Suprapubic skin (tissue), 4 donors: ENCODE results near the gene FRMPD2. TPM values are rescaled to one million over a fixed set of nuclear protein-coding genes. Genes with fewer than 3 reads are reported as not detected.

ENCODE experiments used
- DNase-seq, 2 donors: peaks; one replicate each; pipeline ENCODE4 v3.0.0-alpha.2; 2019; ENCODE audit warnings: low spot score in 2 of 2
- H3K27ac ChIP-seq: fragments of 200-600 bp; sonication (generic); one replicate; pipeline ENCODE4 v1.5.1; 2019
- H3K27me3 ChIP-seq: fragments of 200-600 bp; sonication (generic); one replicate; pipeline ENCODE4 v1.5.1; 2019
- H3K36me3 ChIP-seq: fragments of 200-600 bp; sonication (generic); one replicate; pipeline ENCODE4 v1.5.1; 2019
- H3K4me1 ChIP-seq: fragments of 200-600 bp; sonication (generic); one replicate; pipeline ENCODE4 v1.5.1; 2019
- H3K4me3 ChIP-seq: fragments of 200-600 bp; sonication (generic); one replicate; pipeline ENCODE4 v1.5.1; 2019; ENCODE audit warnings: mild to moderate bottlenecking
- H3K9me3 ChIP-seq: fragments of 200-600 bp; sonication (generic); one replicate; pipeline ENCODE4 v1.5.1; 2019
- EP300 ChIP-seq: sonication (generic); formaldehyde crosslinking; IDR thresholded peaks from one replicate; pipeline ENCODE4 v1.6.1; 2017; ENCODE audit warnings: antibody characterized with exemption
- POLR2A ChIP-seq, 2 donors: fragments of 450-650 bp; IDR thresholded peaks; one replicate each; pipeline ENCODE4 v1.6.1; 2017; ENCODE audit warnings: antibody characterized with exemption in 2 of 2, mild to moderate bottlenecking in 2 of 2, moderate library complexity in 2 of 2
- POLR2AphosphoS5 ChIP-seq, 3 donors: sonication (generic); formaldehyde crosslinking; IDR thresholded peaks; one replicate each; pipeline ENCODE4 v1.6.1; 2017; ENCODE audit warnings: antibody characterized with exemption in 3 of 3
- WGBS: methylation state at CpG from one replicate; pipeline ENCODE4 v1.1.5; 2018; 5-methylcytosine and 5-hydroxymethylcytosine counted together
- total RNA-seq, 4 donors: library from RNA; depleted of rRNA; stranded (reverse); fragments of >200 nt; gene quantifications; one replicate each; pipeline ENCODE4 v1.1.0, GENCODE V29; 2016
- TF ChIP-seq, protein P1 (sequence below), 2 donors: fragments of 200-600 bp in 1 of 2; fragments of 450-650 bp in 1 of 2; sonication (generic) in 1 of 2; IDR thresholded peaks; one replicate each; pipeline ENCODE4 v1.5.1; 2016 to 2019; ENCODE audit warnings: antibody characterized with exemption in 2 of 2, mild to moderate bottlenecking in 1 of 2, moderate library complexity in 1 of 2

FRMPD2 gene
- total RNA-seq, 4 donors from 2014 or later = 0.72 TPM; not detected in 3

DNA sequence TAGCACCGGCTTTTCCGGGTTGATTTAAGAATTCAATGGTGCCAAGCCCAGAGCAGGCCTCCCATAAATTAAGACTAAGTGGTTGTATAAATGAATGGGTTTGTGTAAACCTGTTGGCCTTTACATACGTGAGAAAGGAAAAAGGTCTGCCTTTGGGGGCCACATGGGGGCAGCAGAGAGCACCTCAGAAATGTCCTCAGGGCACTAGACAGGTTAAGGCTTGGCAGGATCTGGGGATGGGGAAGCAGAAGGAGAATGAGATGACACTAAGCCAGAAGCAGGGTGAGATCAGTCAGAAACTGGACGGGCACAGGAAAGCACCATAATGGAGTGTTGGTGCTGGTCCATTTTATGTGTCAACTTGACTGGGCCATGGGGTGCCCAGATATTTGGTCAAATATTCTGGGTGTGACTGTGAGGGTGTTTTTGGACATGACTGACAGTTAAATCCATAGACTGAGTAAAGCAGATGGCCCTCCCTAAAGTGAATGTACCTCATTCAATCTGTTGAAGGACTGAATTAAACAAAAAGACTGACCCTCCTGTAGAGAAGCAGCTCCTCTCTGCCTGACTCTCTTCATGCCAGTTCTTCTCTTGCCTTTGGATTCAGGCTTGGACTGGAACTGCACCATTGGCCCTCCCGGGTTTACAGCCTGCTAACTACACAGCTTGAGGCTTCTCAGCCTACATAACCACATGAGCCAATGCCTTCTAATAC lies 58.9 kb downstream of the FRMPD2 start:
- Histone ChIP-seq H3K9me3 (no peaks in the 10 kb centered on the region), H3K27ac (no peak overlapping the region), H3K27me3 (peaks cover 5% of the 10 kb centered on the region), H3K4me1 (no peaks in the 10 kb centered on the region), H3K36me3 (no peaks in the 10 kb centered on the region), H3K4me3 (no peak overlapping the region)
- no peak for DNase-seq
- WGBS = 58% methylated on average over 5 of the region's 5 CpGs
- TF ChIP-seq EP300 (no peak), POLR2A (IDR thresholded peaks at IDR 0.05) (no peak), POLR2AphosphoS5 (IDR thresholded peaks at IDR 0.05) (no peak)
- TF ChIP-seq, protein P1, sequence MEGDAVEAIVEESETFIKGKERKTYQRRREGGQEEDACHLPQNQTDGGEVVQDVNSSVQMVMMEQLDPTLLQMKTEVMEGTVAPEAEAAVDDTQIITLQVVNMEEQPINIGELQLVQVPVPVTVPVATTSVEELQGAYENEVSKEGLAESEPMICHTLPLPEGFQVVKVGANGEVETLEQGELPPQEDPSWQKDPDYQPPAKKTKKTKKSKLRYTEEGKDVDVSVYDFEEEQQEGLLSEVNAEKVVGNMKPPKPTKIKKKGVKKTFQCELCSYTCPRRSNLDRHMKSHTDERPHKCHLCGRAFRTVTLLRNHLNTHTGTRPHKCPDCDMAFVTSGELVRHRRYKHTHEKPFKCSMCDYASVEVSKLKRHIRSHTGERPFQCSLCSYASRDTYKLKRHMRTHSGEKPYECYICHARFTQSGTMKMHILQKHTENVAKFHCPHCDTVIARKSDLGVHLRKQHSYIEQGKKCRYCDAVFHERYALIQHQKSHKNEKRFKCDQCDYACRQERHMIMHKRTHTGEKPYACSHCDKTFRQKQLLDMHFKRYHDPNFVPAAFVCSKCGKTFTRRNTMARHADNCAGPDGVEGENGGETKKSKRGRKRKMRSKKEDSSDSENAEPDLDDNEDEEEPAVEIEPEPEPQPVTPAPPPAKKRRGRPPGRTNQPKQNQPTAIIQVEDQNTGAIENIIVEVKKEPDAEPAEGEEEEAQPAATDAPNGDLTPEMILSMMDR (IDR thresholded peaks at IDR 0.05) = peak in 1 of 2 donors; percentile 46

DNA sequence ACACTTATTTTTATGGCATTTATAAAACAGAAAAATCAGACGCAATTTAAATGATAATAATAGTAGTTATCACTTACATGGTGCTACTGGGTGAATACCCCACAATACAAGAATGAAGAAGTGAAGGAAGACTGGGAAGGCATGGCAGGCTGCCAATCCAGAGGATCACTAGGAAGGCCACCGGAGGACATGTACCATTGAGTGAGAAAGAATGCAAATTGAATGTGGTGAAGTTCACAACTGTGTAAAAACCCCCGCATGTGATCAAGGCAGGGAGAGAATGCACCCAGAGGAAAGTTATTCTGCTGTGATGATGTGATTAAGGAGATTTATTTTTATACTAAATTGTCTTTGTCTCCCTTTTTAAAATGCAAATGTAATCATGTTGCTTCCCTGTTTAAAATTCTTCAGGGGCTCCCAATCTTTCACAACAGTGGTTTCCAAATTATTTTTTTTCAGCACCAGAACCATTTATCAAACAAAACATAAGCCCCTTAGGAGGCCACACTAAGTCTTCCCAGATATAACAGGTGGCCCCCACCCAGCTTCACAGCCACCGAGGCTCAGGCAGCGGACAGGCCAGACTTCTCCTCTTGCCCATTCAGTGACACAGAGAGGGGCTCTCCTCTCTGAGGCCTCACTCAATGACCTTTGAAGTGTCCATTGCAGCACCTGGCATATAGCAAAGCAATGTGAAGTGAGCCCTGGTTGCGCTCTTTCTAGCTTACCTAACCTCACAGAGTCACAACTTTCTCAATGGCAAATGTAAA lies 59.6 kb downstream of the FRMPD2 start:
- DNase-seq = no peak
- Histone ChIP-seq H3K27me3 (peaks cover 10% of the 10 kb centered on the region), H3K4me1 (no peaks in the 10 kb centered on the region), H3K27ac (no peak overlapping the region), H3K4me3 (no peak overlapping the region), H3K36me3 (no peaks in the 10 kb centered on the region), H3K9me3 (no peaks in the 10 kb centered on the region)
- 87% methylated on average over 6 of the region's 6 CpGs for WGBS
- TF ChIP-seq POLR2AphosphoS5 (IDR thresholded peaks at IDR 0.05) = no peak
- no peak for TF ChIP-seq EP300
- TF ChIP-seq POLR2A (IDR thresholded peaks at IDR 0.05) = no peak
- TF ChIP-seq, protein P1 (IDR thresholded peaks at IDR 0.05) = no peak

DNA sequence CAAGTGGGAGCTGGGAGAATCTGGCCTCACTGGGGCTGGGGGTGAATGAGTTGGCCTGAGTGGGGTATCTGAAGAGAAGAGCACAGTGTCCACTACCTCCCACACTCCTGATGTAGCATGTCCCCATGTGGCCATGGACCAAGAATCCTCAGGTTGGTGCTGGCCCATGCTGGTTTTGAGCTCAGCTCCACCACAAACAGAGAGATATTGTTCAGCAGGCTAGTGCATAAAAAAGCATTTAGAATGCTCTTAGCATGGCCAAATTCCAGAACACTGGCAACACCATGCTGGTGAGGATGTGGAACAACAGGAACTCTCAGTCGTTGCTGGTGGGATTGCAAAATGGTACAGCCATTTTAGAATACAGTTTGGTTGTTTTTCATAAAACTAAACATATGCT lies 61.4 kb downstream of the FRMPD2 start:
- no peak for TF ChIP-seq POLR2AphosphoS5 (IDR thresholded peaks at IDR 0.05)
- no peak for TF ChIP-seq EP300
- TF ChIP-seq, protein P1 (IDR thresholded peaks at IDR 0.05) = no peak
- no peak for TF ChIP-seq POLR2A (IDR thresholded peaks at IDR 0.05)
- H3K4me1 ChIP-seq = no peaks in the 10 kb centered on the region
- DNase-seq = no peak
- no peaks in the 10 kb centered on the region for H3K9me3 ChIP-seq
- H3K36me3 ChIP-seq = no peaks in the 10 kb centered on the region
- 46% methylated on average over 1 of the region's 1 CpG for WGBS
- no peak overlapping the region for H3K4me3 ChIP-seq
- no peak overlapping the region for H3K27ac ChIP-seq
- peaks cover 10% of the 10 kb centered on the region for H3K27me3 ChIP-seq

DNA sequence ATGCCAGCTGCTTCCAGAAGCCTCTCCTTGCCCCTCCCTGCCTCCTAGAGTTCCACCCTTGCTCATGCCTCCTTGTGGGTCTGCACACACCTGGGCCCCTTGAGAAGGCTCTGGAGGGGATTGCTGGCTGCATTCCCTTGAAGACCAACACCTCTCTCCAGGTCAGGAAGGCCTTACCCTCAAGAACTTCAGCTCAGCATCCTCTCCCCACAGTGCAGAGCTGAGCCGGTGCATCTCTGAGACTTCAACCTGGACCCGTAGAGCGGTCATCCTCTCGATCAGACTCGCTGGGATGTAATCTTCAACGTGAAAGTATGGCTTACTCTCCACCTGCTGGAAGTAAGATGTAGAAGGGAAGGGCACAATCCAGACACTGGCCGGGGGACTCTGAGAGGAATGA lies 62.7 kb downstream of the FRMPD2 start:
- Histone ChIP-seq H3K4me3 (no peak overlapping the region), H3K9me3 (no peaks in the 10 kb centered on the region), H3K27me3 (peaks cover 6% of the 10 kb centered on the region), H3K4me1 (no peaks in the 10 kb centered on the region), H3K27ac (no peak overlapping the region), H3K36me3 (no peaks in the 10 kb centered on the region)
- 93% methylated on average over 7 of the region's 7 CpGs for WGBS
- no peak for DNase-seq
- no peak for TF ChIP-seq POLR2AphosphoS5 (IDR thresholded peaks at IDR 0.05)

DNA sequence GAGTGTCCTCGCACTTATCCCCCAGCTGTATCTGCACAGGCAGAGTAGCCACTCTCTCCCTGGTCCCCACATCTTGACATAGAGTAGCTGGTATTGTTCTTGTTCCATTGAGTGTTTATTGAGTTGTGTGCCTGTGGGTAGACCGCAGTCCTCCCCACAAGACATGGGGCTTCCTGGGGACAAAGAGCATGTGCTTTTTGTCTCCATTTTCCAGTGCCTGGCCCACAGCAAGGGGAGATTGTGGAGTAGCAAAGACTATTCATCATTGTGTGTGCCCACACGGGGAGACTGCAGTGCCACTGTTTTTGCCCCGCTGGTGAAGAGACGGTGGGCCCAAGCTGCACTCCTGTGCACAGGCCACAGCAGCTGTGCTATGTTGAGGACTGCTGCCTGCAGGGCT lies 63.5 kb downstream of the FRMPD2 start:
- H3K4me3 ChIP-seq = no peak overlapping the region
- 87% methylated on average over 3 of the region's 5 CpGs for WGBS
- no peak overlapping the region for H3K27ac ChIP-seq
- H3K4me1 ChIP-seq = no peaks in the 10 kb centered on the region
- H3K27me3 ChIP-seq = peaks cover 6% of the 10 kb centered on the region
- H3K36me3 ChIP-seq = no peaks in the 10 kb centered on the region
- TF ChIP-seq POLR2AphosphoS5 (IDR thresholded peaks at IDR 0.05) (no peak), EP300 (no peak), POLR2A (IDR thresholded peaks at IDR 0.05) (no peak)
- TF ChIP-seq, protein P1 (IDR thresholded peaks at IDR 0.05) = no peak
- H3K9me3 ChIP-seq = no peaks in the 10 kb centered on the region
- no peak for DNase-seq
